CD4-positive, alpha-beta T cell (primary cell): ENCODE results near the gene DBP. TPM values are rescaled to one million over a fixed set of nuclear protein-coding genes. Genes with fewer than 3 reads are reported as not detected.

Experiments used
- ATAC-seq: fragments of 200-7000 bp; cut with Tn5 transposase; one replicate; pipeline ENCODE4 v1.10.0; 2022; ENCODE audit warnings: mild to moderate bottlenecking; ENCODE audit not compliant: poor library complexity
- CTCF ChIA-PET: fragments of 350-600 bp; sonication (Branson Sonifier 250); formaldehyde crosslinking; loops from one replicate; lab custom pipeline; 2021; ENCODE audit warnings: antibody characterized with exemption, inconsistent platforms; lab: Charles Lee
- POLR2A ChIA-PET: fragments of 350-600 bp; sonication (Branson Sonifier 250); formaldehyde crosslinking; loops from one replicate; lab custom pipeline; 2021; ENCODE audit warnings: antibody characterized with exemption, inconsistent platforms; lab: Charles Lee
- DNase-seq, 14 experiments: peaks; one replicate each; pipeline ENCODE4 v3.0.0-alpha.2; 2013 to 2020; ENCODE audit warnings: mixed read lengths in 2 of 14
- H3K27ac ChIP-seq, 2 donors: one replicate each; pipeline versions ENCODE4 v1.5.1 to v1.7.0; 2013; ENCODE audit warnings: low read length in 2 of 2, low read depth in 1 of 2, mild to moderate bottlenecking in 1 of 2
- H3K27me3 ChIP-seq, 2 experiments: 1 replicate in 1 of 2; 2 replicates in 1 of 2; pipeline versions ENCODE4 v1.6.1 to v1.7.0; 2013; ENCODE audit warnings: low read length in 2 of 2, control low read depth in 1 of 2, mild to moderate bottlenecking in 1 of 2, moderate library complexity in 1 of 2; ENCODE audit not compliant: insufficient read depth in 2 of 2, control insufficient read depth in 1 of 2
- H3K36me3 ChIP-seq: one replicate; pipeline ENCODE4 v1.6.1; 2013; ENCODE audit warnings: low read length, control low read depth; ENCODE audit not compliant: insufficient read depth
- H3K4me1 ChIP-seq: one replicate; pipeline ENCODE4 v1.6.1; 2013; ENCODE audit warnings: low read length, control low read depth; ENCODE audit not compliant: insufficient read depth
- H3K4me3 ChIP-seq: one replicate; pipeline ENCODE4 v1.5.1; 2013; ENCODE audit warnings: mild to moderate bottlenecking, low read length, moderate library complexity
- H3K9me3 ChIP-seq, 2 experiments: 1 replicate in 1 of 2; 2 replicates in 1 of 2; pipeline versions ENCODE4 v1.6.1 to v1.7.0; 2013; ENCODE audit warnings: low read length in 2 of 2, mild to moderate bottlenecking in 2 of 2, control low read depth in 1 of 2, moderate library complexity in 1 of 2; ENCODE audit not compliant: control insufficient read depth in 1 of 2, insufficient read depth in 1 of 2
- H3K27ac Mint-ChIP-seq: one replicate; pipeline ENCODE4 v1.8.0; 2020; ENCODE audit warnings: mixed read lengths
- H3K27me3 Mint-ChIP-seq: one replicate; pipeline ENCODE4 v1.8.0; 2021; ENCODE audit warnings: mixed read lengths
- H3K36me3 Mint-ChIP-seq: one replicate; pipeline ENCODE4 v1.8.0; 2021; ENCODE audit warnings: low read depth, mixed read lengths
- H3K4me1 Mint-ChIP-seq: one replicate; pipeline ENCODE4 v1.8.0; 2021; ENCODE audit warnings: low read depth, mixed read lengths
- H3K4me3 Mint-ChIP-seq: one replicate; pipeline ENCODE4 v1.8.0; 2020; ENCODE audit warnings: mild to moderate bottlenecking, mixed read lengths
- H3K9me3 Mint-ChIP-seq: one replicate; pipeline ENCODE4 v1.8.0; 2020; ENCODE audit warnings: mixed read lengths
- intact Hi-C, 2 experiments: fragments of 100-400 bp; cut with DNase I in 1 of 2; cut with micrococcal nuclease in 1 of 2; formaldehyde crosslinking; loops; one replicate each; pipeline versions ENCODE4 v1.15.1 to v1.9.0; 2023 to 2025; cut with DNase I, micrococcal nuclease
- total RNA-seq, 174 experiments: library from RNA in 2 of 174; stranded (reverse) in 2 of 174; gene quantifications; one replicate each; pipeline ENCODE4 v1.2.3 and lab custom pipeline; 2021 to 2026
- TF ChIP-seq, protein P1 (sequence below): fragments of 200-600 bp; IDR thresholded peaks from one replicate; pipeline ENCODE4 v1.8.0; 2022; ENCODE audit warnings: antibody characterized with exemption, mild to moderate bottlenecking

Gene DBP
- total RNA-seq, 2 experiments from 2014 or later, result 48.3 to 55.6 TPM

DNA sequence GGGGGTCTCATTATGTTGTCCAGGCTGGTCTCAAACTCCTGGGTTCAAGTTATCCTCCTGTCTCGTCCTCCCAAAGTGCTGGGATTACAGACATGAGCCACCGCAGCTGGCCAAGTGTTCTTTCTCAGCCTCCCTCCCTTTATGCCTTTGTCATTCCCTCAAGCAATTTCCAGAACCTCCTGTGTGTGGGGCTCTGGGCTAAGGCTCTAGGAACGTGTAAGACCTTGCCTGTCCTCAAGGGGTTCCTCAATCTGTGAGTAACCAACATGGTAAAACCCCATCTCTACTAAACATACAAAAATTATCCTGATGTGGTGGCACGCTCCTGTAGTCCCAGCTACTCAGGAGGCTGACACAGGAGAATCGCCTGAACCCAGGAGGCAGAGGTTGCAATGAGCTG is 46.2 kb downstream of the DBP start:
- CTCF ChIA-PET, result interaction anchor here (0.9 to 1.4 kb wide), 2 partner anchors 18 to 85 kb away, joined by 3 read pairs; no protein-coding TSS in a partner anchor
- Histone ChIP-seq H3K27ac (no peak overlapping the region), H3K27me3 (no peaks in the 10 kb centered on the region), H3K4me3 (no peak overlapping the region), H3K36me3 (no peaks in the 10 kb centered on the region), H3K9me3 (no peaks in the 10 kb centered on the region), H3K4me1 (peaks cover 25% of the 10 kb centered on the region)
- no peak for ATAC-seq
- Mint-ChIP-seq H3K9me3 (no peaks in the 10 kb centered on the region), H3K4me3 (peak overlapping the region; percentile 38), H3K27me3 (no peaks in the 10 kb centered on the region), H3K4me1 (peaks cover 15% of the 10 kb centered on the region), H3K36me3 (no peaks in the 10 kb centered on the region), H3K27ac (no peak overlapping the region)
- intact Hi-C loops, result no loop called here
- POLR2A ChIA-PET, result no interaction called here
- TF ChIP-seq, protein P1, sequence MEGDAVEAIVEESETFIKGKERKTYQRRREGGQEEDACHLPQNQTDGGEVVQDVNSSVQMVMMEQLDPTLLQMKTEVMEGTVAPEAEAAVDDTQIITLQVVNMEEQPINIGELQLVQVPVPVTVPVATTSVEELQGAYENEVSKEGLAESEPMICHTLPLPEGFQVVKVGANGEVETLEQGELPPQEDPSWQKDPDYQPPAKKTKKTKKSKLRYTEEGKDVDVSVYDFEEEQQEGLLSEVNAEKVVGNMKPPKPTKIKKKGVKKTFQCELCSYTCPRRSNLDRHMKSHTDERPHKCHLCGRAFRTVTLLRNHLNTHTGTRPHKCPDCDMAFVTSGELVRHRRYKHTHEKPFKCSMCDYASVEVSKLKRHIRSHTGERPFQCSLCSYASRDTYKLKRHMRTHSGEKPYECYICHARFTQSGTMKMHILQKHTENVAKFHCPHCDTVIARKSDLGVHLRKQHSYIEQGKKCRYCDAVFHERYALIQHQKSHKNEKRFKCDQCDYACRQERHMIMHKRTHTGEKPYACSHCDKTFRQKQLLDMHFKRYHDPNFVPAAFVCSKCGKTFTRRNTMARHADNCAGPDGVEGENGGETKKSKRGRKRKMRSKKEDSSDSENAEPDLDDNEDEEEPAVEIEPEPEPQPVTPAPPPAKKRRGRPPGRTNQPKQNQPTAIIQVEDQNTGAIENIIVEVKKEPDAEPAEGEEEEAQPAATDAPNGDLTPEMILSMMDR, result no peak
- DNase-seq, result no peak

DNA sequence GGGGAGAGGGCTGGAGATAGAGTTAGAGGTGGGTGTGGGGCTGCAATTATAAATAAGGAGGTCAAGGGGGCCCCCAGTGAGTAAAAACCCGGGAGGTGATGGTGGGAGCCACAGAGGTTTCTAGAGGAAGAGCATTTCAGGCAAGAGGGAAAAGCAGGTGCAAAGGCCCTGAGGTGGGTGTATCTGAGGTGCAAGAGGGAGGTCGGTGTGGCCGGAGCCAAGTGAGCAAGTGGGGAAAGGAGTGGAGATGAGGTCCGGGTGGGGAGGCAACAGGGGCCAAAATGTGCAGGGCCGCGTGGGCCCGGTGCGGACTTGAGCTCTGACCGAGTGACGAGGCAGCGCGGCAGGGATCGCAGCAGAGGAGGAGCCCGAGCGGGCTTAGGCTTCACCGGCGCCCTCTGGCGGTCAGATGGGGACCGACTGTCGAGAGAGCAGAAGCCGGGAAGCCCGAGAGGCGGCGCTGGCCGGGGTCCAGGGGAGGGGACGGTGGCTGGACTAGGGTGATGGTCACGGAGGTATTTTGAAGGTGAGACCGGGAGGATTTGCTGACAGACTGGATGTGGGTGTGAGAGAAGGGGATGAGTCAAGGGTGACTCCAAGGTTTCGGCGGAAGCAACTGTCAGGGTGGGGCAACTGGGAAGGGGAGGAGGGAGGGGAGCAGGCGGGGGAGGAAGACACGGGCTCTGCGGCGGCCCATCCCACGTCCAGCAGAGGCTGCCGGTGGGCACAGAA is 48.3 kb downstream of the DBP start:
- intact Hi-C loops, result loop anchor here (1.0 to 10.0 kb wide), 6 partner anchors 19 to 324 kb away; no protein-coding TSS in a partner anchor
- H3K27ac Mint-ChIP-seq, result peak overlapping the region; percentile 12

DNA sequence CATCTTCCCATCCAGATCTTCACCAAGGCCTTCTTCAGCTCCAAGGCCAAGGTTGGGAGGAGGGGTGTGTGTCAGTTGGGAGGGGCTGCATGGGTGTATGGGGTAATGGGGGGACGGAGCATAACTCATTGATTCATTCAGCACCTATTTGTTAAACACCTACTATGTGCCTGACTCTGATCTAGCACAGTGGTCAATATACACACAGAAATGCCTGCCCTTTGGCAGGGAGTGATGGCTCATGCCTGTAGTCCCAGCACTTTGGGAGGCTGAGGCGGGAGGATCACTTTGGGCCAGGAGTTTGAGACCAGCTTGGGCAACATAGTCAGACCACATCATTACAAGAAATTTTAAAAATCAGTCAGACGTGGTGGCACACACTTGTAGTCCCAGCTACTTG is 49.8 kb downstream of the DBP start:
- no peaks in the 10 kb centered on the region for H3K9me3 Mint-ChIP-seq
- DNase-seq (no peak), ATAC-seq (no peak)
- intact Hi-C loops, result loop anchor here in 1 of 2 experiments (10.0 kb wide), 2 partner anchors 273 to 323 kb away; no protein-coding TSS in a partner anchor
- peaks cover 15% of the 10 kb centered on the region for H3K4me1 Mint-ChIP-seq
- Histone ChIP-seq H3K4me1 (peaks cover 18% of the 10 kb centered on the region), H3K36me3 (no peaks in the 10 kb centered on the region), H3K4me3 (no peak overlapping the region), H3K9me3 (no peaks in the 10 kb centered on the region), H3K27me3 (no peaks in the 10 kb centered on the region), H3K27ac (no peak overlapping the region)
- TF ChIP-seq, protein P1, result no peak
- no peaks in the 10 kb centered on the region for H3K36me3 Mint-ChIP-seq
- H3K27ac Mint-ChIP-seq, result no peak overlapping the region
- peaks cover 5% of the 10 kb centered on the region for H3K27me3 Mint-ChIP-seq
- POLR2A ChIA-PET, result interaction anchor here (0.5 to 1.7 kb wide), 3 partner anchors 22 to 77 kb away, joined by 3 to 5 read pairs (median 3); no protein-coding TSS in a partner anchor
- CTCF ChIA-PET, result interaction anchor here (1.2 to 3.5 kb wide), 3 partner anchors 21 to 98 kb away, joined by 3 to 25 read pairs (median 18); no protein-coding TSS in a partner anchor
- no peak overlapping the region for H3K4me3 Mint-ChIP-seq

More for the DNA sequence above, 48.3 kb downstream of the DBP start:
- ATAC-seq, result peak; percentile 91
- no peaks in the 10 kb centered on the region for H3K36me3 ChIP-seq
- H3K27ac ChIP-seq, result peak overlapping the region in 1 of 2 donors; percentile 29
- H3K27me3 ChIP-seq, result no peaks in the 10 kb centered on the region
- peaks cover 24% of the 10 kb centered on the region for H3K4me1 ChIP-seq
- H3K4me1 Mint-ChIP-seq, result peaks cover 15% of the 10 kb centered on the region
- H3K4me3 ChIP-seq, result peak overlapping the region; percentile 54
- ChIA-PET POLR2A (interaction anchor here (0.6 to 1.7 kb wide), 5 partner anchors 20 to 108 kb away, joined by 3 to 5 read pairs (median 3); partner anchors contain the start of genes DBP and SPHK2), CTCF (interaction anchor here (0.6 to 3.5 kb wide), 10 partner anchors 17 to 100 kb away, joined by 3 to 25 read pairs (median 4); no protein-coding TSS in a partner anchor)
- H3K27me3 Mint-ChIP-seq, result peaks cover 5% of the 10 kb centered on the region
- no peaks in the 10 kb centered on the region for H3K9me3 Mint-ChIP-seq
- H3K9me3 ChIP-seq, result no peaks in the 10 kb centered on the region
- H3K4me3 Mint-ChIP-seq, result peak overlapping the region; percentile 78
- TF ChIP-seq, protein P1, result peak; percentile 93
- H3K36me3 Mint-ChIP-seq, result no peaks in the 10 kb centered on the region
- DNase-seq, result peak; percentile 79 to 93 (median 86)
